ENCODE measurements around the gene MELK.

- no peak for TF ChIP-seq CTCF (IDR thresholded peaks at IDR 0.05)
- TF ChIP-seq POLR2A (IDR thresholded peaks at IDR 0.05): no peak
Observed at GRCh38 chr9:36559036-36559695, 13.5 kb upstream of the MELK start.
